HepG2 (cell line): Measurements from ENCODE around the gene PLB1. TPM values are rescaled to one million over a fixed set of nuclear protein-coding genes. Genes with fewer than 3 reads are reported as not detected.

ENCODE experiments used
- ARID5B ChIP-seq: IDR thresholded peaks from 2 replicates; pipeline ENCODE4 v1.4.0; 2020; ENCODE audit warnings: mild to moderate bottlenecking, missing genetic modification reagents
- EED ChIP-seq: sonication (generic); formaldehyde crosslinking; IDR thresholded peaks from 2 replicates; pipeline ENCODE4 v1.5.0; 2020; ENCODE audit warnings: mild to moderate bottlenecking, missing genetic modification reagents
- ELF1 ChIP-seq: sonication (generic); formaldehyde crosslinking; IDR thresholded peaks from 2 replicates; pipeline ENCODE4 v1.4.0; 2020; ENCODE audit warnings: missing genetic modification reagents
- FOXA1 ChIP-seq, 2 experiments: fragments of 450-650 bp in 1 of 2; sonication (generic) in 1 of 2; formaldehyde crosslinking in 1 of 2; IDR thresholded peaks; 2 replicates each; pipeline versions ENCODE4 v1.4.0 to v1.6.1; 2016 to 2020; ENCODE audit warnings: missing genetic modification reagents in 1 of 2
- GLMP ChIP-seq: sonication (generic); formaldehyde crosslinking; IDR thresholded peaks from 2 replicates; pipeline ENCODE4 v1.9.0; 2021; ENCODE audit warnings: missing genetic modification reagents, mild to moderate bottlenecking, borderline replicate concordance
- MAFF ChIP-seq: IDR thresholded peaks from 2 replicates; pipeline ENCODE4 v1.6.1; 2011; ENCODE audit warnings: low read depth, low read length, improper control_type of control experiment
- MAFK ChIP-seq, 2 experiments: IDR thresholded peaks in 1 of 2; conservative IDR thresholded peaks in 1 of 2; 2 replicates each; pipeline ENCODE4 v1.6.1; 2011; ENCODE audit warnings: improper control_type of control experiment in 2 of 2, low read length in 2 of 2
- NFE2 ChIP-seq: sonication (generic); formaldehyde crosslinking; IDR thresholded peaks from 2 replicates; pipeline ENCODE4 v1.4.0; 2020; ENCODE audit warnings: missing genetic modification reagents
- PAF1 ChIP-seq: IDR thresholded peaks from 2 replicates; pipeline ENCODE4 v1.6.1; 2016; ENCODE audit warnings: missing genetic modification reagents, missing compliant biosample characterization
- PATZ1 ChIP-seq: sonication (generic); formaldehyde crosslinking; IDR thresholded peaks from 2 replicates; pipeline ENCODE4 v1.4.0; 2020; ENCODE audit warnings: missing genetic modification reagents
- PCBP2 ChIP-seq: fragments of 200-400 bp; formaldehyde crosslinking; optimal IDR thresholded peaks from 2 replicates; pipeline ENCODE3; 2018; ENCODE audit warnings: low read length, low read depth; ENCODE audit not compliant: poor library complexity, severe bottlenecking
- RBM39 ChIP-seq: fragments of 200-400 bp; formaldehyde crosslinking; IDR thresholded peaks from one replicate; pipeline ENCODE4 v1.6.1; 2018; ENCODE audit warnings: antibody characterized with exemption, mild to moderate bottlenecking, low read depth, low read length; ENCODE audit not compliant: poor library complexity, severe bottlenecking
- RNF219 ChIP-seq: sonication (generic); formaldehyde crosslinking; IDR thresholded peaks from 2 replicates; pipeline ENCODE4 v1.5.0; 2020; ENCODE audit warnings: mild to moderate bottlenecking, missing genetic modification reagents
- SSRP1 ChIP-seq: IDR thresholded peaks from 2 replicates; pipeline ENCODE4 v1.6.1; 2016; ENCODE audit warnings: control low read depth
- ZBTB26 ChIP-seq: IDR thresholded peaks from 2 replicates; pipeline ENCODE4 v1.6.1; 2016; ENCODE audit warnings: missing compliant biosample characterization, missing genetic modification reagents, borderline replicate concordance
- ZFP62 ChIP-seq: sonication (generic); formaldehyde crosslinking; IDR thresholded peaks from 2 replicates; pipeline ENCODE4 v1.4.0; 2020; ENCODE audit warnings: missing genetic modification reagents
- ZNF24 ChIP-seq: fragments of 450-650 bp; IDR thresholded peaks from 2 replicates; pipeline ENCODE4 v1.6.1; 2017; ENCODE audit warnings: antibody characterized with exemption, mild to moderate bottlenecking
- ZNF44 ChIP-seq: sonication (generic); formaldehyde crosslinking; IDR thresholded peaks from 2 replicates; pipeline ENCODE4 v1.5.1; 2020; ENCODE audit warnings: mild to moderate bottlenecking, missing genetic modification reagents
- ZSCAN25 ChIP-seq: sonication (generic); formaldehyde crosslinking; IDR thresholded peaks from 2 replicates; pipeline ENCODE4 v1.8.0; 2022; ENCODE audit warnings: mild to moderate bottlenecking, missing genetic modification reagents
- polyA plus RNA-seq, 8 experiments: library from polyadenylated mRNA; depleted of rRNA in 3 of 8; stranded (reverse) in 7 of 8; unstranded in 1 of 8; fragments of >200 nt; fragmentation: Illumina TruSeq in 4 of 8; extraction: Trizol in 4 of 8; gene quantifications; 2 replicates each; pipeline versions ENCODE4 v1.2.1 to v1.2.3, GENCODE V29; 2011 to 2016; ENCODE audit warnings: low read depth in 4 of 8, missing spikeins in 1 of 8, mixed read lengths in 1 of 8; ENCODE audit not compliant: insufficient read depth in 1 of 8
- total RNA-seq, 5 experiments: library from RNA; depleted of rRNA; stranded (reverse); fragments of >200 nt; fragmentation: Illumina TruSeq; extraction: Trizol; gene quantifications; 2 replicates each; pipeline ENCODE4 v1.2.3, GENCODE V29; 2016; ENCODE audit warnings: low read depth in 1 of 5

Gene PLB1
- total and polyA plus RNA-seq, 2 of the 13 experiments (the other 11 are each of a cell fraction or from before 2014, with no cell fraction given) = 0.20 to 1.8 TPM

- TF ChIP-seq NFE2 = peak; percentile 89; the same call in 1 of the 2 replicates
- peak; percentile 66; the same call in 1 of the 2 replicates for TF ChIP-seq ZBTB26 (CRISPR knock-in tag)
- TF ChIP-seq SSRP1 (CRISPR knock-in tag) = peak; percentile 72; the same call in 1 of the 2 replicates
- no peak for TF ChIP-seq ZSCAN25 (CRISPR knock-in tag)
- TF ChIP-seq ZFP62 (CRISPR knock-in tag) = no peak
- TF ChIP-seq ELF1 (CRISPR knock-in tag) = no peak
- peak; percentile 49; the same call in 1 of the 2 replicates for TF ChIP-seq ARID5B (CRISPR knock-in tag)
- TF ChIP-seq MAFK (conservative IDR thresholded peaks at IDR 0.05 in 1 of 2, IDR thresholded peaks at IDR 0.05 in 1 of 2; ENCODE audit: low read length in 2 of 2) = peak; percentile 57 to 81
- TF ChIP-seq PAF1 = no peak
- no peak for TF ChIP-seq RBM39
- TF ChIP-seq ZNF24 = no peak
- no peak for TF ChIP-seq EED (CRISPR knock-in tag)
- peak; percentile 54 for TF ChIP-seq PATZ1
- TF ChIP-seq PCBP2 = no peak
- no peak for TF ChIP-seq RNF219
- TF ChIP-seq GLMP (CRISPR knock-in tag) = no peak
- no peak for TF ChIP-seq ZNF44
- peak; percentile 39; the same call in 1 of the 2 replicates for TF ChIP-seq MAFF
- no peak for TF ChIP-seq FOXA1 (IDR thresholded peaks at IDR 0.05)
- TF ChIP-seq FOXA1 (CRISPR knock-in tag; IDR thresholded peaks at IDR 0.05) = 0 out of 2 replicates have a peak, but pooled peaks have one; percentile 22
Measured at GRCh38 chr2:28583899-28584553, 88.2 kb downstream of the PLB1 start (continued).
